ENCODE data around the gene RASGRF2.

DNA sequence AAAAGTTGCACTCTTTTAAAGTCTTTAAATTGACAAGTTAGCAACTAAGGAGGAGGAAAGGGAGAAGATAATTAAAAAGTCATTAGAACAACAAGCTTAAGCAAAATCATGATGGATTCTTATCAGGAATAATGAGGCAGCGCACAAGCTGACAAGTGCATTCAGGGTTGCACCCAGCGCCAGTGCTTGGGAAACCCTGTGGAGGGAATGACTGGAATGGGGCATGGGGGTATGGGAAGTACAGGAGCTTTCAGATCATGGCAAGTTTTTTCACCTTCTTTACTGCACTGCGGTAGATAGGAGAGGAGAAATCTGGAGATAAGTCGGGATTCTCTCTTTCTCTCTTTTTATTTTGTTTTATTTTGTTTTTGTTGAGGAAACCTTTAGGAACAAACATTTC lies 155.1 kb downstream of the RASGRF2 start:
- TF ChIP-seq, protein P1, sequence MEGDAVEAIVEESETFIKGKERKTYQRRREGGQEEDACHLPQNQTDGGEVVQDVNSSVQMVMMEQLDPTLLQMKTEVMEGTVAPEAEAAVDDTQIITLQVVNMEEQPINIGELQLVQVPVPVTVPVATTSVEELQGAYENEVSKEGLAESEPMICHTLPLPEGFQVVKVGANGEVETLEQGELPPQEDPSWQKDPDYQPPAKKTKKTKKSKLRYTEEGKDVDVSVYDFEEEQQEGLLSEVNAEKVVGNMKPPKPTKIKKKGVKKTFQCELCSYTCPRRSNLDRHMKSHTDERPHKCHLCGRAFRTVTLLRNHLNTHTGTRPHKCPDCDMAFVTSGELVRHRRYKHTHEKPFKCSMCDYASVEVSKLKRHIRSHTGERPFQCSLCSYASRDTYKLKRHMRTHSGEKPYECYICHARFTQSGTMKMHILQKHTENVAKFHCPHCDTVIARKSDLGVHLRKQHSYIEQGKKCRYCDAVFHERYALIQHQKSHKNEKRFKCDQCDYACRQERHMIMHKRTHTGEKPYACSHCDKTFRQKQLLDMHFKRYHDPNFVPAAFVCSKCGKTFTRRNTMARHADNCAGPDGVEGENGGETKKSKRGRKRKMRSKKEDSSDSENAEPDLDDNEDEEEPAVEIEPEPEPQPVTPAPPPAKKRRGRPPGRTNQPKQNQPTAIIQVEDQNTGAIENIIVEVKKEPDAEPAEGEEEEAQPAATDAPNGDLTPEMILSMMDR (IDR thresholded peaks at IDR 0.05) = no peak
- no peak for TF ChIP-seq ZFX (IDR thresholded peaks at IDR 0.05; ENCODE audit: borderline replicate concordance)
